Stimulated activated naive CD8-positive, alpha-beta T cell treated with anti-CD3 and anti-CD28 coated beads, Interleukin-15, Interleukin-2, amounts not matched to agents 100 U/mL and 50 U/mL, for 24 hours (primary cell): Measurements from ENCODE around the gene ARL2.
A peak's percentile ranks its signal among the peaks of the same experiment; 100 is the strongest.

Experiments used
- ATAC-seq: fragments of 150-1000 bp; cut with Tn5 transposase; one replicate; pipeline ENCODE4 v1.10.0; 2021
- DNase-seq: peaks from one replicate; pipeline ENCODE4 v3.0.0; 2021

The ARL2 gene

DNA sequence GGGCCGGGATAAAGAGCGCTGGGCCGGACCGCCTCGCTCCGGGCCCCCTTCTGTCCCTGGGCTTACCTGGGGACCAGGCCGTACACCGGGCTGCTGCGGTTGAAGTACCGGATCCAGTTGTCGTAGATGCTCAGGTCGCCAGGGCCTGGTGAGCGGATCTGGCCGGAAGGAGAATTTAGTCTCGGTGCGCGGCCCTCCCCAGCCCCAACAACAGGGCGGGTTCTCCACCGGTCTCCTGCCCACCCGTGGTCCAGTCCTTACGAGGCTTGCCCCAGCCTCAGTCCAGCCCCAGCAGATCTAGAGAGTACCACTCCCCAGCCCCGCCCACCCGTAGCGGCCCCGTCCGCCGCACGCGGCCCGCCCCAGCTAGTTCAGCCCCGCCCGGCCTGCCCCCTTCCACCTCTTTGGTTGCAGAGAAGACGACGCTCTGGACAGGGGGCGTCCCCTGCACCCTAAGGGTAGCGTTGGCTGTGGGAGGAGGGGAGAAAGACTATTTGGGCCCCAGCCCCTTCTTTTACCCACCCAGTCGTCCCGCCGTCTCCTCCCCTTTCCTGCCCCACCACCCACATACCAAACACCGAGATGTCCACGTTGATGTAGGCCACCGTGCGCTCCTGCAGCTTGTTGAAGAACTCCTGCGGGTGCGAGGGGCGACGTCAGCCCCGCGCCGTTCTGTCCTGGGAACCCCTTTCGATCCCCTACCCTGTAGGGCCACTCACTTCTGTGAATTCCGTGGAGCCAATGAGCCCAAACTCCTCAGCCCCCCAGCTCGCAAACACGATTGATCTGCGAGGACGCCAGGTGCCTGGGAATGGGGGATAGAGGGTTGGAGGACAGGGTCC is 33.8 kb downstream of the ARL2 start:
- DNase-seq (peak; percentile 44), ATAC-seq (peak; percentile 37)

- DNase-seq (no peak), ATAC-seq (no peak)
Observed at GRCh38 chr11:65051398-65051858, 37.5 kb downstream of the ARL2 start.

GRCh38 chr11:65053827-65054508 is 40.0 kb downstream of the ARL2 start:
- no peak for ATAC-seq
- no peak for DNase-seq

DNA sequence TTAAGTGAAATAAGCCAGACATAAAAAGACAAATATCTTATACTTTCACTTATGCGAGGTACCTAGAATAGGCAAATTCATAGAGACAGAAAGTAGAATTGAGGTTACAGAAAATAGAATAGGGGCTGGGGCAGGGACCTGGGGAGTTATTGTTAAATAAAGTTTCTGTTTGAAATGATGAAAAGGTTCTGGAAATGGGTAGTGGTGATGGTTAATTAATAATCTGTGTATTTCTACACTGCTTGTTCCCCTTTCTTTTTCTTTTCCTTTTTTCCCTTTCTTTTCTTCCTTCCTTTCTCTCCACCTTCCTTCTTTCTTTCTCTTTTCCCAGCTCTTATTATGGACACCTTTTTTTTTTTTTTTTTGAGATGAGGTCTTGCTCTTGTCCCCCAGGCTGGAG is 41.6 kb downstream of the ARL2 start:
- ATAC-seq, result no peak
- no peak for DNase-seq

GRCh38 chr11:65056999-65057398 is 43.0 kb downstream of the ARL2 start:
- no peak for DNase-seq
- ATAC-seq, result no peak

GRCh38 chr11:65057526-65057925 is 43.6 kb downstream of the ARL2 start:
- ATAC-seq, result no peak
- no peak for DNase-seq

DNA sequence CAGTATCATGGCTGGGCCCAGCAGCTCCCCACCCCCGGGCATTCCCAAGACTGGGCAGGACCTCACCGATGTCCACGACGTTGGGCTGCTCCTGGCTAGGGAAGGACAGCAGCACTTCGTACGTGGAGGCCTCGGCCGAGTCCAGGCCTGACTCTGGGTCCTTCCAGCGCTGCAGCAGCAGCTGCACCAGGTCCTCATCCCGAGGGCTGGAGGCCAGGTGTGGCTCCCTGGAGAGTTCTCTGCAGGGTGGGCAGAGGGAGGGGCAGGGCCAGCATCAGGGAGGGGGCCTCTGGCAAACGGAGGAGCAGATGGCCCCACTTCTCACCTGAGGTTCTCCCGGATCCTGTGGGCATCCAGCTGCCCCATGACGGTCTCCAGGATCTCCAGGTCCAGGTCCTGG is 44.1 kb downstream of the ARL2 start:
- DNase-seq (no peak), ATAC-seq (no peak)

- DNase-seq, result no peak
- no peak for ATAC-seq
Observed at GRCh38 chr11:65058419-65059054, 44.6 kb downstream of the ARL2 start, which contains the start of gene NAALADL1. Gene NAALADL1, minus strand, starts transcription at chr11:65058553. Its CDS starts 32 bp downstream, at chr11:65058521.

DNA sequence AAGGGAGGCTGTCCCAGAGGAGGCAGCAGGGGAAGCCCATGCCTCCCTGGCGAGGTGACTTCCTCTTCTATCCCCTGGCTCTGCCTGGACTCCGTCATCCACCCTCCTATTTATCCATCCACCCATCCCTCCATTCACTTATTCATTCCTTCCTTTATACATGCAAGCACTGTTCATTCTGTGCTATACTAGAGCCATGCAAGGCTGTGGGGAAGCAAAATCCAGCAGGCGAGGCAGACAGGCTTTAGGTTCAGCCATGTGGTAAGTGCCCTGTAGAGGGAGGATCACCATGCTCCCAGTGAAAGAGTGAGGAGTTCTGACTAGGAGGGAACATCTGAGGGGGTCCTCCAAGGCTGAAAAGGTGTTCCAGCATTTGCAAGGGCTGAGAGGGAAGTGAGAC is 45.6 kb downstream of the ARL2 start:
- ATAC-seq (no peak), DNase-seq (no peak)

GRCh38 chr11:65059959-65060824 is 46.2 kb downstream of the ARL2 start:
- no peak for ATAC-seq
- no peak for DNase-seq

- DNase-seq, result no peak
- no peak for ATAC-seq
Observed at GRCh38 chr11:65060913-65061408, 47.0 kb downstream of the ARL2 start.

GRCh38 chr11:65063532-65063931 is 49.6 kb downstream of the ARL2 start:
- no peak for DNase-seq
- no peak for ATAC-seq

DNA sequence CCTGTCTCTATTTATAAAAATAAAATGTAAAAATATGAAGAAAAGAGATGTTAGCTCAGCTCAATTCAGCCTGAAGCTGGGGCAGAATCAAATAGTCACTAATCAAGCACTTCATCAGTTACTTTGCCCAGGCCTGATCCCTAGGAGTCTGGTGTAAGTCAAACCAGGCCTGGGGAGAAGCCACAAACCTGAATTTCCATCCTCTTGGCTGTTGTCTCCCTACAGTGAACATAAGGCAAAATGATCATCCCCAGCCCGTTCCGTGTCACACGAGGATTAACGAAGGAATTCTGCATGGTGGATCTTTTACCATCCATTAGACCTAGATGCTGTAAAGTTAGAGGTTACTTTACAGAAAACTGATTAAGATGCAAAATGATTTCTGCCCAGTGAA is 50.9 kb downstream of the ARL2 start:
- DNase-seq (no peak), ATAC-seq (no peak)

DNA sequence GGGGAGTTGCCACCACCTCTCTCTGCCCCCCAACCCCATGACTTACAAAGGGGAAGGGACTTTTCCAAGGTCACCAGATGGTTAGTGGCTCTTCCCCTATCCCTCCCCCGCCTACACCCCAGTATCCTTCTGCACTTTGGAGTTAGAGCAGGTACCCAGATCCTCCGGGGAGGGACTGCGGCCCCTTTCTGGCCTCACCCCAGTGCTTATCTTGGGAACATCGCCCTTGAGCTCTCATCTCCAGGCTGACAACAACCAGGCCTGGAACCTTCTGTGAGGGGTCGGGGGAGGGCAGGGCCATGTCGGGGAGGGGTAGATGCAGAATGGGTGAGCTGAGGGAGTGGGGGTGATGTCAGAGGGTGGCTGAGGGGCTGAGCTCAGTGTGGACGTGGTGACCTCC is 51.9 kb downstream of the ARL2 start:
- no peak for DNase-seq
- no peak for ATAC-seq

- DNase-seq (no peak), ATAC-seq (no peak)
Observed at GRCh38 chr11:65066315-65066714, 52.4 kb downstream of the ARL2 start.

DNA sequence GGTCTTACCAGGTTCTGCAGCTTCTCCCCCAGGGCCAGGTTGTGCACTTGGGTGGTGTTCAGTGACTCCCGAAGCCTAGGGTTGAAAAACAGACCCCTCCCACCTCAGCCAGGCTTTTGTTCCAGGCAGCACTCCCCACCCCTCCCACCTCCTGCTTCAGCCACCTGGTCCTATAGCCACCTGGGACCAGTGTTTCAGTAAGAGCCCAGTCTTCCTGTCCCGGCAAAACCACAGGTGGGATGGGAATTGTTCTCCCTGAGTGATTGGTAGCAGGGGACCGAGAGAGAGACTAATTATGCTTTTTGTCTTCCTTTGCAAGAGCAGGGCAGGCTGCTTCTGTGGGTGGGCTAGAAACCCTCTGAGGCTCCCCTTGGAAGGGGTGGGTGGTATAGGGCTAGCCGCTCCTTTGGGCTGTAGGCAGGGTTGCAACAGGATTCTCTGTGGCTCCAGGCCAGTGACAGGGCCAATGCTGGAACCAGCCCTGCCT is 52.9 kb downstream of the ARL2 start:
- DNase-seq (no peak), ATAC-seq (no peak)

GRCh38 chr11:65067446-65067845 is 53.5 kb downstream of the ARL2 start:
- ATAC-seq, result no peak
- DNase-seq, result no peak

- ATAC-seq, result no peak
Observed at GRCh38 chr11:65069217-65069616, 55.3 kb downstream of the ARL2 start.

More at GRCh38 chr11:65069217-65069616, 55.3 kb downstream of the ARL2 start:
- no peak for DNase-seq
